DMS 273 treated with DMSO at 0.1 percent for 48 hours (cell line): Measurements from ENCODE around the gene GCC1.
"Not testable (repeated sequence)": the region's sequence is repeated elsewhere in the genome, so short reads cannot be mapped to it uniquely, and the experiment has no call there.

ENCODE experiments used
- DNase-seq: peaks from one replicate; lab custom pipeline; 2025; lab: John Stamatoyannopoulos, UW

GCC1 gene

GRCh38 chr7:127588697-127589482, 3.5 kb upstream of the GCC1 start:
- peak; percentile 31 for DNase-seq

DNA sequence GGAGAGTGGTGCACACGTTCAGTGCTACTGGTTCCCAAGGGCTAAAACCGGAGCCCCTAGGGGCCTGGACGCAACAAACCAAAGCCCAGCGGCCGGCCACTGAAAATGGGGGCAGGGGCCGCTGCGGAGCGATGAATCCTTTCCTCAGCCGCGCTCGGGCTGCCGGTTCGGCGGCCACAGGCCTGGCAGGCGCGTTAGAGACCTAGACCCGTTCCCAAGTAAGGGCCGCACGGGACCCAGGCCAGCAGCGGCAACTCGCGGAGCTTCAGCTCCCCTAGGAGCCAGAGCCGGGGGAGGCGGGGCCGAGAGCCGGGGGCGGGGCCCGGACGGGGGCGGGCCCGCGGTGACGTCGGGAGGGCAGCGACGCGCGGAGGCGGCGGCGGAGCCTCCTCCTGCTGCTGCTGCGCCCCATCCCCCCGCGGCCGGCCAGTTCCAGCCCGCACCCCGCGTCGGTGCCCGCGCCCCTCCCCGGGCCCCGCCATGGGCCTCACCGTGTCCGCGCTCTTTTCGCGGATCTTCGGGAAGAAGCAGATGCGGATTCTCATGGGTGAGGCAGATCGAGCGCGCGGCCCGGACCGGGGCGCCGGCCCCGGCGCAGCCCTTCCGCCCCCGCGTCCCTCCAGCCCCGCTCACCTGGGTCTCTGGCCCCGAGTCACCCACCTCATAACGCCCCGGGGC, 2.8 kb upstream of the GCC1 start, which contains the start of gene ARF5:
Gene ARF5, plus strand, starts transcription at position 393 of the 678 bp plus-strand sequence. Its CDS starts 88 bp downstream, at position 481.
- peak; percentile 16 for DNase-seq

- DNase-seq: no peak
Measured at GRCh38 chr7:127587663-127588018, 2.2 kb upstream of the GCC1 start.

DNA sequence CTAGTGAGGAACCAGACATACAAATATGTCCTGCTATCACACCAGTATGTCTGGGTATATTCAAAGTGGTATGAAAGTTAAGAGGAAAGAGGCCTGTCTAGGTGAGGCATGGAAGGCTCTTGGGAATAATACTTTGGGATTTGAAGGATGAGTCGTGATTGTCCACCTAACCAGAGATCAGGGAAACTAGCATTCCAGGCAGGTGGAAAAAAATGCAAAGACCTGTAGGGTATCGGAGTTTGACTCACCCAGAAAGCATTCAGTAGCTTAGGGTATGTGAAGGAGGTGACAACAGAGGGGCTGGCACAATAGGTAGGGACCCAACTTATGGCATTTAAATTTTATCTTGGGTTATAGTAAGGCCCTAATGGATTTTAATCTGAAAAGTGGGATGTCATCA, 950 bp upstream of the GCC1 start:
- no peak for DNase-seq

DNA sequence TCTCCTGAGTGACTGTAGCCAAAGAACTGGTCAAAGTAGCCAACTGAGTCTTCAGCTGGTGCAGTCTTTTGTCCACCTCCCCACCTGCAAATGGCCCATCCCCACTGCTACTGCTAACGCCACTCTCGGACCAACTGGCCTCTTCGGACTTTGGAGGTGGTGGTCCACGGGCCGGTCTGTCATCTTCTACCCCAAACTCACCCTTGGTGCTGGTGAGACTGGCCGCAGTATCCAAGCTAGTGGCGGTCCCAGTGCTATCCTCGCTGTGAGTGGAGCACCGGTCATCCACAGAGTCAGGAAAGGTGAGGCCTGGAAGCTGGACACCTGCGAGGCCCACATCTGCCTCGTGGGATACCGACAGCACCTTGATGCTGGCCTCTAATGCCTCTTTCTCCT, 750 bp downstream of the GCC1 start:
- no peak for DNase-seq

GRCh38 chr7:127582361-127582760, 3.0 kb downstream of the GCC1 start:
- no peak for DNase-seq

GRCh38 chr7:127581716-127582115, 3.7 kb downstream of the GCC1 start:
- DNase-seq: no peak

DNA sequence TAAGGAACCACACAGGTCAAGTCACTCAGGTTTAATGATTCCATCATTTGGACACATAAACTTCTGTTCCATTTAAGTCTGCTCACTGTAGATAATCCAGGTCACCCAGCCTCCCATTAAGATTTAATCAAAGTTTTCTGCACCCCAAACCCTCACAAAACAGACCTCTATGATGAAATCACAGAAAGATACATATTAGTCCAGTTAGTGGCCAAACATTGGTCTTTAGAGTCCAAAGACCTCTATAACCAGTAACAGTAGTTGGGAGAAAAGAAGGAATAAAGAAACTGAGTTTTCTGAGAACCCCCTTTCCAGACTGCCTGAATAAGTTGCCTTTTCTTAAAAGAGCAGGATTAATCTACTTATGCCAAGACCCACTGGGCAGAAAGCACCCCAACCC, 4.8 kb downstream of the GCC1 start:
- no peak for DNase-seq

- DNase-seq: no peak
Measured at GRCh38 chr7:127578711-127579275, 6.6 kb downstream of the GCC1 start.

- no peak for DNase-seq
Measured at GRCh38 chr7:127578036-127578684, 7.2 kb downstream of the GCC1 start.

DNA sequence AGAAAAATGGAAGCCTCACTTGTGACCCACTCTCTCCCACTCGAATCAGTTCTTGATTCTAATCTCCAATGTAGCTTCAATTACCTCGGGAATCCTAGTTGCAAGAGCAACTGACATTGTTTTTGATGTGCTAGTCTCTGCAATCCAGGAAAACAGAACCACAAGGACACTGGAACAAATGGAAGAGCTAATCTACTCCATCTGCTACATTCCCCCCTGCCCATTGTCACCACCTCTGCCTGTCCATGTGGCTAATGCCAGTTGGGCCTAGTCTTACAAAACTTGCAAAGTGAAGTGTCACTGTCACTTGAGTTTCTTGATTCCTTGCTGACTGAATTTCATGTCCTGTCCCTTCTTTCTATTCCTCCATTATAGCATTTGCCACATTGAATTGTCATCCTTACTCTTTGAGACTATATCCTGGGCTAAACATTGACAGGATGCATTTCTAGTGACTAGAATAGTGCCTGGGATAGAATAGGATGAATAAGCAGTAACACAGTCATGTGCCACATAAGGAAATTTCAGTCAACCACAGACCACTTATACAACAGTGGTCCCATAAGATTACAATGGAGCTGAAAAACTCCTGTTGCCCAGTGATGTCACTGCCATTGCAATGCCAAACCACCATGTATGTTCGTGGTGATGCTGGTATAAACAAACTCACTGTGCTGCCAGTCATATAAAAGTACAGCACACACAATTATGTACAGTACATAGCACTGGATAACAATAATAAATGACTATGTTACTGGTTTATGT, 13.5 kb downstream of the GCC1 start:
- DNase-seq: no peak

DNA sequence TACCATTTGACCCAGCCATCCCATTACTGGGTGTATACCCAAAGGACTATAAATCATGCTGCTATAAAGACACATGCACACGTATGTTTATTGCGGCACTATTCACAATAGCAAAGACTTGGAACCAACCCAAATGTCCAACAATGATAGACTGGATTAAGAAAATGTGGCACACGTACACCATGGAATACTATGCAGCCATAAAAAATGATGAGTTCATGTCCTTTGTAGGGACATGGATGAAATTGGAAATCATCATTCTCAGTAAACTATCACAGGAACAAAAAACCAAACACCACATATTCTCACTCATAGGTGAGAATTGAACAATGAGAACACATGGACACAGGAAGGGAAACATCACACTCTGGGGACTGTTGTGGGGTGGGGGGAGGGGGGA, 17.4 kb downstream of the GCC1 start:
- not testable (repeated sequence) for DNase-seq

- DNase-seq: no peak
Measured at GRCh38 chr7:127566242-127566641, 19.2 kb downstream of the GCC1 start.

GRCh38 chr7:127557803-127558202, 27.6 kb downstream of the GCC1 start:
- DNase-seq: no peak

DNA sequence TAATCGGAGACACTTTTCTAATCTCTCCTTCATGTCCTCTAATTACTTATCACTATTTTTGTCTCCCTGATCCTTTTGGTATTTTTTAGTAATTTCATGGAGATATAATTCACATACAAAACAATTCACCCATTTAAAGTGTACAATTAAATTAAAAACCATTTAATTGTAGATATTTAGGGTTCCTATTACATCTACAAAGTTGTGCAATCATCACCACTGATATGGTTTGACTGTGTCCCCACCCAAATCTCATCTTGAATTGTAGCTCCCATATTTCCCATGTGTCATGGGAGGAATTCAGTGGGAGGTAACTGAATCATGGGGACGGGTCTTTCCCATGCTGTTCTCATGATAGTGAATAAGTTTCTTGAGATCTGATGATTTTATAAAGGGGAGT, 29.0 kb downstream of the GCC1 start:
- DNase-seq: no peak

GRCh38 chr7:127551941-127552340, 33.5 kb downstream of the GCC1 start:
- DNase-seq: no peak

DNA sequence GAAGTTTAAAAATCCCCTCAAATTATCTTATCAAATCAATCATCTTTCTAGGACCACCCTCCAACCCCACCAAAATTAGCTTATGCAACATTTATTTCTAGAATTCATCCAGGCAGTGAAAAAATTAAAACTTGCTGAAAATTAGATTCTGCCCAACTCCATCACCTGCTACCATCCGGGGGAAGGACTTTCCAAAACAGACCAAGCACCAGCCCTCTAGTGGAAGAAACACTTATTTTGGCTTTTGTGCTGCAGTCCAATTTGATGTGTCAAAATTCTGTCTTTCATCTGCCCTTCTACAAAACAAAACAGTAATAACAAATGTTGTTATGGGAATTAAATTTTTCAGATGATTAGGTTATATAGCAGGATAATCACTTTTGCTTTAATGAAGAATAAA, 35.1 kb downstream of the GCC1 start:
- no peak for DNase-seq

- DNase-seq: no peak
Measured at GRCh38 chr7:127546313-127546712, 39.1 kb downstream of the GCC1 start.

GRCh38 chr7:127541548-127541947, 43.8 kb downstream of the GCC1 start:
- no peak for DNase-seq

DNA sequence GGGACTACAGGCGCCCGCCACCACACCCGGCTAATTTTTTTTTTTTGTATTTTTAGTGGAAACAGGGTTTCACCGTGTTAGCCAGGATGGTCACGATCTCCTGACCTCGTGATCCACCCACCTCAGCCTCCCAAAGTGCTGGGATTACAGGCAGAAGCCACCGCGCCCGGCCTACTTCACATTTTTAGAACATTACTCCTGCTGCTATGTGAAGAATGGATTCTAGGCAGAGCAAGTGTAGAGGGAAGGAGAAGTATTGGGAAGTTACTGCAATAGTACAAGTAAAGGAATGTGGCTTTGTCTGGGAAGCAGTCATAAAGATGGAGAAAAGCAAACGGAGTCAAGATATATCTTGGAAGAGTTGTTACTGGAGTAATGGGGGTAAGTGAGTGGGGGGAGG, 44.9 kb downstream of the GCC1 start:
- DNase-seq: not testable (repeated sequence)

DNA sequence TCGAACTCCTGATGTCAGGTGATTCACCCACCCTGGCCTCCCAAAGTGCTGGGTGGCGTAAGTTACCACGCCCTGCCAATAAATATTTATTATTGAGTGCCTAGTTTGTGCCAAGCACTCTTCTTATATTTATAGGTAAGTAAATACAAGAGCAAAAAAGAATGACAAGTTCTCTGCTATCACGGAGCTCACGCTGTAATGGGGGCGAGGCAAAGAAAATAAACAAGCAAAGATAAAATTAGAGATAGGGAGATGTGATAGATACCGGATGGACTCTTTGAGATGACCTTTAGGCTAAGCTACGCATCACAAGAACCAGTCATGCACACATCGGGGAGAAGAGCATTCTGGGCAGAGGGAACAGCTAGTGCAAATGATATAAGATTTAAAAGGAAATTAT, 46.3 kb downstream of the GCC1 start:
- DNase-seq: no peak

DNA sequence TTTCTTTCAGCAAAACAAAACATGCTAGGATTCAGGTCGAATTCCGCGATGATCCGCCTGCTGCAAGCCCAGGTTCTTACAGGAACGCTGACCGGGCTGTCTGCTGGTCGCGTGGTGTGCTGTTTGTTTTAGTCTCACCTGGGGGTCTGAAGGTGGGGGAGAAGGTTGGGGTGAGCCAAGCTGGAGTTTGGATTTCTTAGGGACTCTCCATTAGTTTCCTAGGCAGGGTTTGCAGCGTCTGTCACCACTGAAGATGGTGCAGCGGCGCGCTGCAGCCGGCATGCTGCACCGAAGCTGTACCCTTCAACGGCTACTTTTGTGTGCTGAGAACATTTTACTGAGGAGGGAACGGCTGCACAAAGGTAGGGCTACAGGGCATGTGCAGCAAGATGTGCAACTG, 48.7 kb downstream of the GCC1 start:
- no peak for DNase-seq
